ENCODE data around the gene LPIN2. TPM values are rescaled to one million over a fixed set of nuclear protein-coding genes. Genes with fewer than 3 reads are reported as not detected.

LPIN2 gene
- total and polyA plus RNA-seq, 2 experiments from 2014 or later = 29.1 to 62.1 TPM

DNA sequence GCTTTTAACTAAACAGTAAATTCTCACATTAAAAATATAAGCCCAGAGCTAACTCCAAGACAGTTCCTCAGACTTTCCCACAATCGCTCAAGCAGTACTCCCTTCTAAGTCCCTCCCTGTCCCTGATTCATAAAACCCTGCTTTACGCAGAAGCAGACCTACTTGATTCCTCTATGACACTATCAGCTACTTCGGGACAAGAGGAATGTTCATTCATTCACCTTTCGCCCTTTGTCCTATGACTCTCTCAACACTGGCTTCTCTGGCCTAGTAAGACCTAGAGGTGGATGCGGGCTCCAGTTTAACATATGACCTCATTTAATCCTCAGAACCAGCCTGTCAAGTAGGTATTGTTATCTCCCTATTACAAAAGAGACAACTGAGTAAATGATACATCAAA, 10.2 kb downstream of the LPIN2 start:
- Histone ChIP-seq H3K4me3 (no peak overlapping the region), H3K4me1 (ENCODE audit: insufficient read depth) (no peaks in the 10 kb centered on the region), H3K4me2 (no peak overlapping the region), H3K9me3 (ENCODE audit: low read depth) (no peaks in the 10 kb centered on the region), H3K79me2 (peaks cover 100% of the 10 kb centered on the region), H3K9me2 (replicated peaks; ENCODE audit: insufficient read depth) (no peaks in the 10 kb centered on the region), H3K27ac (peak overlapping the region; percentile 24), H3K27me3 (no peaks in the 10 kb centered on the region), H4K20me1 (ENCODE audit: insufficient read depth, poor library complexity, severe bottlenecking) (peaks cover 7% of the 10 kb centered on the region), H3K36me3 (replicated peaks; ENCODE audit: insufficient read depth, low read depth) (no peaks in the 10 kb centered on the region), H2AFZ (no peak overlapping the region)
- peak; percentile 29 for DNase-seq (ENCODE audit: low spot score)
- TF ChIP-seq, protein P1, sequence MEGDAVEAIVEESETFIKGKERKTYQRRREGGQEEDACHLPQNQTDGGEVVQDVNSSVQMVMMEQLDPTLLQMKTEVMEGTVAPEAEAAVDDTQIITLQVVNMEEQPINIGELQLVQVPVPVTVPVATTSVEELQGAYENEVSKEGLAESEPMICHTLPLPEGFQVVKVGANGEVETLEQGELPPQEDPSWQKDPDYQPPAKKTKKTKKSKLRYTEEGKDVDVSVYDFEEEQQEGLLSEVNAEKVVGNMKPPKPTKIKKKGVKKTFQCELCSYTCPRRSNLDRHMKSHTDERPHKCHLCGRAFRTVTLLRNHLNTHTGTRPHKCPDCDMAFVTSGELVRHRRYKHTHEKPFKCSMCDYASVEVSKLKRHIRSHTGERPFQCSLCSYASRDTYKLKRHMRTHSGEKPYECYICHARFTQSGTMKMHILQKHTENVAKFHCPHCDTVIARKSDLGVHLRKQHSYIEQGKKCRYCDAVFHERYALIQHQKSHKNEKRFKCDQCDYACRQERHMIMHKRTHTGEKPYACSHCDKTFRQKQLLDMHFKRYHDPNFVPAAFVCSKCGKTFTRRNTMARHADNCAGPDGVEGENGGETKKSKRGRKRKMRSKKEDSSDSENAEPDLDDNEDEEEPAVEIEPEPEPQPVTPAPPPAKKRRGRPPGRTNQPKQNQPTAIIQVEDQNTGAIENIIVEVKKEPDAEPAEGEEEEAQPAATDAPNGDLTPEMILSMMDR (IDR thresholded peaks at IDR 0.05; ENCODE audit: poor library complexity) = no peak
- TF ChIP-seq EZH2 (IDR thresholded peaks at IDR 0.05; ENCODE audit: borderline replicate concordance) (no peak), EZH2phosphoT487 (IDR thresholded peaks at IDR 0.05; ENCODE audit: low read depth, severe bottlenecking, unreplicated experiment) (no peak)
- 57% methylated on average over 5 of the region's 5 CpGs for WGBS (ENCODE audit: low lambda C conversion rate, missing lambda C conversion rate)

DNA sequence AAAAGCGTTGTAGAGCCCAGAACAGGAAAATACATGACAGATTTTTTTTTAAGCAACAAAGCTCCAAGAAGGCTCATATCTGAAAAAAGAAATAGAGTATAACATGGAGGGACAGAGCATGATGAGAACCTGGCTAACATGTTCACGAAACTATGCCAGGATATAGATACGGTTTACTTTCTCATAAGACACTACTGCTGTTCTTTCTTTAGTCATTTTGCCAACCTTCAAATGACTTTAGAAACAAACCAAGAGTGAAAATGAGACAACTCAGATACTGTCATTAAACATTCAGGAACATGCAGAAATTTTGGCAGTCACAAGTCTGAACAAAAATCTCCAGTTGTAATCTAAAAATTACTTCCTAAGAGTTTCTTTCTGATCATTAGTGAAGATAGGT, 14.3 kb downstream of the LPIN2 start:
- Histone ChIP-seq H4K20me1 (ENCODE audit: insufficient read depth, poor library complexity, severe bottlenecking) (peaks cover 17% of the 10 kb centered on the region), H3K27me3 (no peaks in the 10 kb centered on the region), H3K9me2 (replicated peaks; ENCODE audit: insufficient read depth) (no peaks in the 10 kb centered on the region), H3K9me3 (ENCODE audit: low read depth) (no peaks in the 10 kb centered on the region), H3K4me1 (ENCODE audit: insufficient read depth) (no peaks in the 10 kb centered on the region), H2AFZ (no peak overlapping the region), H3K79me2 (peaks cover 99% of the 10 kb centered on the region), H3K27ac (peak overlapping the region; percentile 42), H3K36me3 (replicated peaks; ENCODE audit: insufficient read depth, low read depth) (no peaks in the 10 kb centered on the region), H3K4me2 (no peak overlapping the region), H3K4me3 (no peak overlapping the region)
- TF ChIP-seq, protein P1 (IDR thresholded peaks at IDR 0.05; ENCODE audit: poor library complexity) = no peak
- no peak for TF ChIP-seq EZH2phosphoT487 (IDR thresholded peaks at IDR 0.05; ENCODE audit: low read depth, severe bottlenecking, unreplicated experiment)
- no peak for TF ChIP-seq EZH2 (IDR thresholded peaks at IDR 0.05; ENCODE audit: borderline replicate concordance)
- DNase-seq (ENCODE audit: low spot score) = no peak
- 81% methylated on average over 3 of the region's 3 CpGs for WGBS (ENCODE audit: low lambda C conversion rate, missing lambda C conversion rate)

DNA sequence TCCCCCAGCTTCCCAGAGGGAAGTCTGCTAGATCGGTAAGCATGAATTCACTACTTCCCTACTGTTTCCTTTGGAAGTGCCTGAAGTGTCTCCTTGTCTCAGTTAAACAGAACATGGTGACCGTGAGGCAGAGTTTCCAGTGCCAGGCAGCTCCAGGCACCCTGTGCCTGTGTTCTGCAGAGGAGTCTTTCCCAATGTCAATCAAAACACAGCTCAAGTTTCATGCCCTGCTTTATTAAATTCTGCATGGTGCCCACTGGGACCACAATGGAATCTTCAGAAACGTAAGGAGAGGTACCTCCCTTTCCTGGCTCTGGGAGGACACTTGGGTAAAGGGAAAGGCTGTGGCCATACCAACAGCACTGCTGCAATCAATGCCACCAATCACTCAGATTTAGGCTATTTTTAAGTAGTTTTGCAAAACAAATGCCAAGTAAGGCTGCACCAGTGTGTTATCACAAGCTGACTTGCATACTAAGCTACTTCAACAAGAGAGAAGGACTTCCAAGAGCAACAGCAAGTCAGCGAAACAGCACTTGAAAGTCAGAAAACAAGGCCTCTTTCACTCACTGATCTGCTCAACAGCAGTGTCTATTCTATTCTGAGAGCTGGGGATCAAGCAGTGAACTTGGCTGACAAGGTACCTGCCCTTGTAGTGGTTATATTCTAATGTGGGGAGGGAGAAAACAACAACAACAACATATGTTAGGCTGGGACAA, 14.9 kb downstream of the LPIN2 start:
- peaks cover 99% of the 10 kb centered on the region for H3K79me2 ChIP-seq
- H2AFZ ChIP-seq = no peak overlapping the region
- no peaks in the 10 kb centered on the region for H3K36me3 ChIP-seq (replicated peaks; ENCODE audit: insufficient read depth, low read depth)
- H3K27ac ChIP-seq = peak overlapping the region; percentile 42
- no peaks in the 10 kb centered on the region for H3K9me3 ChIP-seq (ENCODE audit: low read depth)
- no peak overlapping the region for H3K4me3 ChIP-seq
- TF ChIP-seq, protein P1 (IDR thresholded peaks at IDR 0.05; ENCODE audit: poor library complexity) = no peak
- TF ChIP-seq EZH2phosphoT487 (IDR thresholded peaks at IDR 0.05; ENCODE audit: low read depth, severe bottlenecking, unreplicated experiment) = no peak
- TF ChIP-seq EZH2 (IDR thresholded peaks at IDR 0.05; ENCODE audit: borderline replicate concordance) = no peak
- no peak for DNase-seq (ENCODE audit: low spot score)
- H3K9me2 ChIP-seq (replicated peaks; ENCODE audit: insufficient read depth) = no peaks in the 10 kb centered on the region
- H3K4me2 ChIP-seq = no peak overlapping the region
- WGBS (ENCODE audit: low lambda C conversion rate, missing lambda C conversion rate) = 71% methylated on average over 4 of the region's 4 CpGs
- peaks cover 18% of the 10 kb centered on the region for H4K20me1 ChIP-seq (ENCODE audit: insufficient read depth, poor library complexity, severe bottlenecking)
- no peaks in the 10 kb centered on the region for H3K27me3 ChIP-seq
- no peaks in the 10 kb centered on the region for H3K4me1 ChIP-seq (ENCODE audit: insufficient read depth)
